ENCODE data around the gene MFAP2.

Gene MFAP2

DNA sequence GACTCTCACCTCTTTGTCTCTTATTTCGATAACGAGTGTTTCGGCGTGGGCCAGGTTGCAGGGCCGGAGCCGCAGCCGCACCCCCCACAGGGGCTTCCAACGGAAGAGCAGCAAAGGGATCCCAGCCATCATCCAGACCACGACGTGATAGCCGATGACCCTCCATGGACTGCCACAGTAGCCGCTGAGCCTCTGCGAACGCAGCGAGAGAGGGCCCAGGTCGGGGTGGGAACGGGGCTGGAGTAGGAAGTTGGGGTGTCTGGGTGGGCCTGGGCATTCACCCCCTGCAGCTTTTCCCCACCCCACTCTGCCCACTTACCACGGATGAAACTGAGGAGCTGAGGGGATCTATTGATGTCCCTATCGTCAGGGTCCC lies 24.9 kb upstream of the MFAP2 start:
- no peak for DNase-seq

DNA sequence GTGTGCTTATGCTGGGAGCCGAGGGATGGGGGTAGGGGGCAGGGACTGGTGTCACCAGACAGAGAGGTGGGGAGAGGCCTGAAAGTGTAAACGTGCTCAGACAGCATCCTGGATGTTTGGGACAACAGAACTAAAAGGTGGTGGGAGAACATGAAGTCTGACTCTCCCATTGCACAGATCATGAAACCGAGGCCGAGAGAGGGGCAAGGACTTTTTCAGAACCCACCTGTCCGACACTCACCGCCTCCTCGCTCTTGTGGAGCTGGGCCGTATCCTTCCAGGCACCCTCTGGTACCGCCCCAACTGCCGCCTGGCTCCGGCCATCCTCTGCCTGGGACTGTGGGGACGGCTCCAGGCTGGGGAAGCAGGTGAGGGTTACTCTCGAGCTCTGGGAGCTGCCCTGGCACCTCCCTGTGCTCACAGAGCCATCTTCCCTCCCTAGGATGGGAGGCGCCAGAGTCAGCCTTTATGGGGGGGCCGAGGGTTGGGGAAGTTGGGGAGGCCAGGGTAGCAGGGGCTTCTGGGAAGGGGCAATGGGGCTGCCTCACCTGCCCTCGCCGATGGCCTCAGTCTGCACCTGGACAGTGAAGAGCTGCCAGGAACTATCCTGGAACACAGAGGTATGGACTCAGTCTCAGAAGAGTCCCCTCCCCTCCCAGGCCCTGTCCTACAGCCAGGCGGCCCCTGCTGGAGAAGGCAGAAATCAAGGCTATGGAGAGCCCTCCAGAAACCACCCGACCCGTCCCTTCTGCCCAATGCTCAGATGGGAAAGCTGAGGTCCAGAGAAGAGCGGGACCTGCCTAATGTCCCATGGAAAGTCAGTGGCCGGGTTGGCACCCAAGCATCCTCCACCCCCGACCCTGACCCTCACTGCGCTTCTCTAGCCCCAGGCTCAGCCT lies 24.3 kb upstream of the MFAP2 start:
- no peak for DNase-seq

GRCh38 chr1:17002524-17002902 lies 22.1 kb upstream of the MFAP2 start:
- DNase-seq, result no peak

DNA sequence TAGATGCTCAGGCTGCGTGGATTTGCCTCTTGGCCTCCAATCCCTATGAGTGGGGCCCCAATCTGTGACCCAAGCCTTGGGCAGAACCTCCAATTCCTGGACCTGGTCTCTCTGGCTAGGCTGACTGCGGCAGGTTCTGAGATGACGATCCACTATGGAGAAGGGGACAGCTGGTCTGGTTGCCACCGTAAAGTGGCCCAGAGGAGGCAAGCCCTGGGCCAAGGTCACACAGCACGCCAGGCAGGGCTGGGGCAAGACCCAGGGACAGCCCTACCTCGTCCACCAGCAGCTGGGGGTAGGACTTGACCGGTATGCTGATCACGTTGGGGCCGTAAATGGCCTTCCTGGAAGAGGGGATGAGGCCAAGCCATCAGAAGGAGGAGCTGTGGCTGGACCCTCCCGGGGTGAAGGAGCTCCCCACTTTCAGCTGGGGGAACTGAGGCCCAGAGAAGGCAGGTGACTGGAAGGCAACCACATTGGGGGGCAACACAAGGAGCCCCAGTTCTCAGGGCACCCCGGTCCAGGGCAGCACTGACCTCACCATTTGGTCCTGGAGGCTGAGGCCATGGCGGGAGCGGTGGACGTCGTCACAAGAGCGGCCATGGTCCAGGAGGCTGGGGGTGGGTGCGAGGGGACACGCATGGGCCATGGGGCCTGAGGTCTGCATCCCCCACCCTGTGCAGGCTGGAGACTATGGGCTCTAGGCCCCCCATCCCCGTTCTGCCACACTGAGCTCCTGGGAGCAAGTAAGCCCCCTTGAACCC lies 21.5 kb upstream of the MFAP2 start:
- no peak for DNase-seq

DNA sequence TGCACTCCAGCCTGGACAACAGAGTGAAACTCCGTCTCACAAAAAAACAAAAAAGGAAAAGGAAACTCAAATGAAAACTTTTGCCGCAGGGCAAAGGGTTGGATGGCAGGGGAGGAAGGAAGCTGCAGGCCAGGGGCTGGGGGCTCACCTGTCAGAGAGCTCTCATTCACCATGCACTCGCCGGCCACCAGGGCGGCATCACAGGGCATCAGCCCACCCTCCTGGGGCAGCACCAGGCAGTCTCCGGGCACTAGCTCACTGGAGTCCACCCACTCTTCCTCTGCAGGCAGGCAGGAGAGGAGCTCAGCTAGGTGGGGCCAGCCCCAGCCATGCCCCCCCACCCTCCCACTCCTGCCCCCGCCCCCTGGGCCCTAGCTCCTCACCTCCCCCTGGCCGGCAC lies 19.4 kb upstream of the MFAP2 start:
- DNase-seq, result no peak

DNA sequence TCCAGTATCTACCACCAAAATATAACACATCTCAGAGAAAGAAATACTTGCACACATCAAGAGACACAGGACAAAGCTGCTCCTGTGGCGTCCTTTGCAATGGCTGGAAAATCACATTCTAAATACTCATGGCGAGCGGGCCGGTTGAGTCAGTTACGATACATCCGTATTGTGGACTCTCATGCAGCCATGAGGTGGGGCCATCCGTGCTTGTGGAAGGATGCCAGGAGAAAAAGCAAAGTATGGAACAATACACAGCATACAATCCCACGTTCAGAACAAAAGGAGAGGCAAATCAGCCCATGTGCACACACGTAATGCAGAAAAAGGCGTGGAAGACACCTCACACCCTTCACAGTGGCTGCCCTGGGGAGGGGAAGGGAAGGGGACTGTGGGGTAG lies 18.2 kb upstream of the MFAP2 start:
- no peak for DNase-seq

DNA sequence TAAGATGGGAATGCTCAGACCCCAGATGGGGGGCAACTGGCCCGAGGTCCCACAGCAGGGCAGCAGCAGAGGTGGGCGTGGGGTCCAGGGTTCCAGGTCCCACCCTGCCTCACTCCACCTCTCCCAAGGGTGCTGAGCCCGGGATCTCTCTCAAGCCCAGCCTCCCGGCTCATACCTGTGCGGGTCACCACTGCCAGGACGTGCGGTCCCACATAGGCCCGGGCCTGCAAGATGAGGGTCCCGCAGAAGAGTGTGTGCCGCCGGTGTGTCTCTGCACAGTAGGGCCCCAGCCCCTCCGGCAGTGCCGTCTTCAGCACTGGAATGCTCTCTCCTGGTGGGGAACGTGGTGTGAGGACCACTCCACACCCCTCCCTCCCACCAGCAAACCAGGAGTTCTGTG lies 16.4 kb upstream of the MFAP2 start:
- DNase-seq, result no peak

DNA sequence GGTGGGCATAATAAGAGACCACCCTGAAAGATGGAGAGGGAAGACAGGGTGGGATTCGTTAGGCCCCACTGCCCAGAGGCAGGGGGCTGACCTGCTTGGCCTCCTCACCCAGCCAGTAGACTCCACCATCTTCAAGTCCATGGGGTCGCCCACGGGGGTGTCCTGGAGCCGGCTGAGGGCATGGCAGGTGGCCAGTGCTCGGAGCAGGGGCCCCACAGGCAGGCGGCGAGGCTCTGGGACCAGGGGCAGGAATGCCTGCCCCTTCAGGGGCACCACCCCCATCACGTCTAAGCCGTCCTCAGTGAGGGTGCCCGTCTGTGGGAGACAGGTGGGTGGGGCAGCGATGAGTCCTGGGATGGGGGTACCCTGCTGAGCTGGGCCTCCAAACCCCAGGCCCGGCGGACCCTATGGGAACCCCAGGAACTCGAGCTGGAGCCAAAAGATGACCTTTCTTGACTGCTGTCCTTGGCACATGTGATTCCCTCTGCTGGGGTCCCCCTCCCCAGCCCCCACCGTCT lies 13.2 kb upstream of the MFAP2 start:
- no peak for DNase-seq

- no peak for DNase-seq
Observed at GRCh38 chr1:16992675-16993074, 12.3 kb upstream of the MFAP2 start.

DNA sequence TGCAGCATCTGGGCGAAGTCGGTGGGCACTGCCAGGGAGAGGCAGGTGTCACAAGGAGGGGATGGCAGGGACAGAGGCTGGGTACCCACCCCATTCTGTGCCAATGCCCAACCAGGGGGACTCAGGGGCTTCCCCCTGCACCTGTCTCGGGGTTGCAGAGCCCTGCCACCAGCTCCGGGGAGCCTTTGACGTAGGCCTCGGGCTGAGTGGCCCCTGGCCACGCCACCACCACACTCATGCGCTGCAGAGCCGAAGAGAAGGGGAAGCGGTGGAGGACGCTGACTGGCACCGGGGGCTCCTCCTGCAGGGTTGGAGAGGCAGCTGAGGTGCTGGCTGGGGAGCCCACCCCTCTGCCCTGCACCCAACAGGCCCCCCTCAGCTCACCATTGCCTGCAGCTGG lies 11.7 kb upstream of the MFAP2 start:
- DNase-seq, result no peak

DNA sequence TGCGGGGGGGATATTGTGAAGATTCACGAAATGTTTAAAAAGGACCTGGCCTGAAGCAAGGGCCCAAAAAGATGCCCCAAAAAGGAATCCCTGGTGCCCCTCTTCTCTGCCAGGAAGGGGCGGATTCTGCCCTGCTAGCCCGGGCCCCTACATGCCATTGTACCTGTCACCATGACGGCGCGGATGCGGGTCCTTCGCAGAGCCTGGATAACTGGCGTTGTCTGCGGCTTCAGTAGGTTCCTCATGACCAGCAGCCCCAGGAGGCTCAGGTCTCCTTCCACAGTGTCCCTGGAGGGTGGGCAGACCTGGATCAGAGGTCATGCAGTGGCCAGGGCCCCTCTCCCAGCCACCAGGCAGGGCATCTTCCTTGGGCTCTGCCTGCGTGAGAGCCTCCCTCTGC lies 11.2 kb upstream of the MFAP2 start:
- DNase-seq, result no peak

DNA sequence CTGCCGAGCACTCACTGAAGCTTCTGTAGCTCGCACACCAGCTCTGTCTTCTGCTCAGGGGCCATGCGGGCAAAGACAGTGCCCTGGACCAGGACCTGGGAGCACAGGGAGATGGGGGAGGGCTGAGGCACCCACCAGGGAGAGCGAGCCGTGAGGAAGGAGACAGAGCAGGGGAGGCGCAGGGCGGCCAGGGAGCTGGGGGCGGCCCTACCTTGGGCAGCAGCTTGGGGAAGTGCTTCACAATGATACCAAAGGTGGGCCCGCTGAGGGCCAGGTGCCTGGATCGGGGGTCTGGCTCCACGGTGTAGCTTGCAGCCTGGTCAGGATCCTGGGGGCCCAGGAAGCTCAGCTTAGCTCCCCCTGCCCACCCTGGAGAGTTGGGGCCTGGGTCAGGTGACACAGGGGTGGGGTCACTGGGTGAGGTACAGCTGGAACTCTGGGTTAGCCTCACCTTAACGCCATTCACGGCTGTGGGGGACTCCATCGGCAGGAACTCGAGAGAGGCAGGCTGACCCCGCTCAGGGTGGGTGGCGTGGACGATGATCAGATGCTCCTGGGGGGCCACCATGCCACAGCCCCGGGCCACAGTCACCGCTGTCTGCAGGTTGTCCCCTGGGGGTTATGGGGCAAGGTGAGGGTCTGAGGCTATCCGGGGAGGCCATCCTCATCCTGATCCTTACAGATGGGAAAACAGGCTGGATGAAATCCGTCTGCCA lies 9.4 kb upstream of the MFAP2 start:
- no peak for DNase-seq

DNA sequence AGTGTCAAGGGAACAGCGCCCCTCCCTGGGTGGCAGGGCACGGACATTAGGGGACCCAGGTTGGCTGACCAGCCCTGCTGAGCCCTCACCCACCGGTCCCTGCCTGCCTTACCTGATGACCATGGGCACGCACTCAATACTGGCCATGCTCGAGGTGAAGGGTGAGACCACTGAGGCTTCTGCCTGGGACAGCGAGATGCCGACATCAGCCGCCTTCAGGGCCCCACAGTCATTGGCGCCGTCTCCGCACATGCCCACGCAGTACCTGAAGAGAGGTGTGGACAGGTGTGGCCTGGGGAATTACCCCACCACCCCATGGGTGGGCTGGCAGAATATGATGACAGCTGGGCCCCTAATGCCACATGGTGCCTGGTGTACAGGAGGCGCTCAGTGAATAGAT lies 7.8 kb upstream of the MFAP2 start:
- no peak for DNase-seq

DNA sequence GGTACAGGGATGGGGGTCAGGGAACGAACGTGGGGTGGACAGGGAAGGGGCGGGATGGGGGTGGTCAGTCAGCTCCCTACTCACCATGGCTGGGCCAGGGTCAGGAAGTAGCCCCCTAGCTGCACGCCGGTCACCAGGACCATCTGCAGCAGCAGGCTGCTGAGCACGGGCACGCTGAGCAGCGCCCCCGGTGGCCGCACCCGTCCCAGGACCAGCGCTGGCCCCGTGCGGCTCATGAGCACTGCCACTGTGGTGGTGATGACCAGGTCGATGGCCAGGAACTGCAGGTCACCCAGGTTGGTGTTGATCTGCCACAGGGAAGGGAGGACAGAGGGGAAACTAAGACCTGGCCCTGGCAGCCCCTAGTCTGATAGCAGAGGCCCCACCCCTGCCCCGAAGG lies 6.5 kb upstream of the MFAP2 start:
- no peak for DNase-seq

GRCh38 chr1:16986560-16986959 lies 6.1 kb upstream of the MFAP2 start:
- DNase-seq, result no peak

- DNase-seq, result no peak
Observed at GRCh38 chr1:16986113-16986512, 5.7 kb upstream of the MFAP2 start.

- DNase-seq, result no peak
Observed at GRCh38 chr1:16984717-16985116, 4.3 kb upstream of the MFAP2 start.

DNA sequence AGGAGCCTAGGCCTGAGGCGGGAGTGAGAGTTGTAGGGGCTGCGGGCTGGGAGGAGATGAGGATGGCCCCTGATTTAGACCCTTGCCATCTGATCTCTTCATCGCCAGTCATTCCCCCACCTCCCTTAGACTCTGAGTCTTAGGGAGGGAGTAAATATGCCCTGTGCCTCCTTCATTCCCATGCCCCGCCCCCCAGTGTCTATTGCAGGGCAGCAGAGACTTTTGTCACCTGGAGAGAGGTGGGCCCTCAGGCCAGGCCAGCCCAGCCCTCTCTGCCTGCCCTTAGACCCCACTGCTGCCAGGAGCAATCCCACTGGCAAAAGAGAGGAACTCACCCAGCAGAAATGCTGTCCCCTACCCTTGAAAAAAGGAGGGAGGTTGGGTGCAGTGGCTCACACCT lies 3.2 kb upstream of the MFAP2 start:
- no peak for DNase-seq

DNA sequence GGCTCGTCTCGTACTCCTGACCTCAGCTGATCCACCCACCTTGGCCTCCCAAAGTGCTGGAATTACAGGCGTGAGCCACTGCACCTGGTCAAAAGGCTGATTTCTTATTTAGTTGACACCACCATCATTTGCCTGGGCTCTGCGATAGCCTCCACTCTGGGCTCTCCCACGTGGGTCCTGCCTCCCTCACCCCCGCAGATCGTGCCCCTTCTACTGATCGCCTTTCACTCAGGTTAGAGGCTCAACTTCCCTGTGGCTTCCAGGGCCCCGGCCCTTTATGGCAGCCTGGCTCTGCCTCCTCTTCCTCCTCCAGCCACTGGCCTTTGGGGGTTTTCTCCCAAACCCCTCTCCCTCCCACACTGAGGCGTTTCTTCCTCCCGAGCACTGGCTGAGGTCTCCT lies 2.5 kb upstream of the MFAP2 start:
- DNase-seq, result no peak

DNA sequence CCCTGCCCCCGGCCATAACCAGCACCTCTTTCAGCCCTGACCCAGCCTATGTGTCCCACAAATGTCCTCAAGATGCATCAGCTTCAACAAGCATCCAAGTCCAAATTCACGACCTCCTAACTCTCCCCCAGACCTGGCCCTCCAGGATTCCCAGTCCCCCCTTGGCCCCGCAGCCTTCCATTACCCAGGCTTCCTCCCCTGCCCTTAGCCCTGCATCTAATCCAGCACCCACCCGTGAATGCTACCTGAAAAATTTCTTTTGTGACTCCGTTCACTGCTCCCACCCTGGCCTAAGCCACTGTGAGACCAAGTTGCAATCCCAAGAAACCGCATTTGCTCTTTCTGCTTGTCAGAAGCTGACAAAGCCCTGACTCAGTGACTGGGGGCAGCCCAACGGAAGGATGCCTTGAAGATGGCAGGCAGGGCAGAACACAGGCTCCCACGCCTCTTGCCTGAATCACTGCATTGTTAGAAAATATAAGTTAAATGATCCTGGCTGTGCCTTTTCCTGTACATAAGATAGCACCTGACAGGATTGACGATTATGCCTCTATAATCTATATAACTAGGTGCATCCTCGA lies 939 bp upstream of the MFAP2 start:
- no peak for DNase-seq

- DNase-seq, result no peak
Observed at GRCh38 chr1:16979475-16980327, 719 bp downstream of the MFAP2 start.

Data from CD4-positive, alpha-beta T cell treated with Interleukin-12 subunit alpha and Interleukin-12 subunit beta, for 1 hour (primary cell).